NCI-H748 treated with DMSO at 0.1 percent for 48 hours (cell line): ENCODE results near the gene LRRC17.
"Not testable (repeated sequence)": the region's sequence is repeated elsewhere in the genome, so short reads cannot be mapped to it uniquely, and the experiment has no call there.

Source experiments
- DNase-seq: peaks from one replicate; lab custom pipeline; 2025; lab: John Stamatoyannopoulos, UW

Gene LRRC17

GRCh38 chr7:102942868-102943267 lies 30.1 kb downstream of the LRRC17 start:
- no peak for DNase-seq

GRCh38 chr7:102943423-102944169 lies 30.8 kb downstream of the LRRC17 start:
- DNase-seq, result no peak

DNA sequence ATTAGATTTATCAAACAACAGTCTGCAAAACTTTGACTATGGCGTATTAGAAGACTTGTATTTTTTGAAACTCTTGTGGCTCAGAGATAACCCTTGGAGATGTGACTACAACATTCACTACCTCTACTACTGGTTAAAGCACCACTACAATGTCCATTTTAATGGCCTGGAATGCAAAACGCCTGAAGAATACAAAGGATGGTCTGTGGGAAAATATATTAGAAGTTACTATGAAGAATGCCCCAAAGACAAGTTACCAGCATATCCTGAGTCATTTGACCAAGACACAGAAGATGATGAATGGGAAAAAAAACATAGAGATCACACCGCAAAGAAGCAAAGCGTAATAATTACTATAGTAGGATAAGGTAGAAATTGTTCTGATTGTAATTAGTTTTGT lies 31.4 kb downstream of the LRRC17 start:
- DNase-seq, result no peak

DNA sequence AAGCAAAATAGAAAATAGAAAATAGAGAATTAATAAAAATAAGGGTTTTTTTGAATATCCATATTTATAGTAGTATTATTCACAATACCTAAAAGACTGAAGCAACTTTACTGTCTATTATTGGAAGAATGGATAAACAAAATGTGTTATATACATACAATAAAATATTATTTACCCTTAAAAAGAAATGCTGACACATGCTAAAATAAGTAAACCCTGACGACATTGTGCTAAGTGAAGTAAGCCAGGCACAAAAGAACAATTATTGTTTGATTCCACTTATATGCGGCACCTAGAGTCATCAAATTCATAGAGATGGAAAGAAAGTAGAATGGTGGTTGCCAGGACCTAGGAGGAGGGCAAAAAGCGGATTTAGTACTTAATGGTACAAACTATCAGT lies 39.0 kb downstream of the LRRC17 start:
- no peak for DNase-seq

DNA sequence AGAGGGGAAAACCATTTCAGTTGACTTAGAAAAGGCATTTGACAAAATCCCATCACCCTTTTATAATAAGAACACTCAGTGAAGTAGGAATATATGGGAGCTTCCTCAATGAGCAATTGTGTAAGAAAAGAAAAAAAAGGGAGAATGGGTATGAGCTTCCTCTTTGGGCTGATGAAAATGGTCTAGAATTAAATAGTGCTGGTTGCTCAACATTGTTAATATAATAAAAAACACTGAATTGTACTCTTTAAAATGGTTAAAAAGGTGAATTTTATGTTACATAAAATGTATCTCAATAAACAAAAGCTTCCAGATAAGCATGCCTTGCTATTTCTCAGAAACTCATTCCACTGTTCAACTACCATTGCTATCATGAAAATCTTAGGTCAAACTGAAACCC lies 40.6 kb downstream of the LRRC17 start:
- DNase-seq, result no peak

GRCh38 chr7:102954359-102954758 lies 41.6 kb downstream of the LRRC17 start:
- DNase-seq, result not testable (repeated sequence)

DNA sequence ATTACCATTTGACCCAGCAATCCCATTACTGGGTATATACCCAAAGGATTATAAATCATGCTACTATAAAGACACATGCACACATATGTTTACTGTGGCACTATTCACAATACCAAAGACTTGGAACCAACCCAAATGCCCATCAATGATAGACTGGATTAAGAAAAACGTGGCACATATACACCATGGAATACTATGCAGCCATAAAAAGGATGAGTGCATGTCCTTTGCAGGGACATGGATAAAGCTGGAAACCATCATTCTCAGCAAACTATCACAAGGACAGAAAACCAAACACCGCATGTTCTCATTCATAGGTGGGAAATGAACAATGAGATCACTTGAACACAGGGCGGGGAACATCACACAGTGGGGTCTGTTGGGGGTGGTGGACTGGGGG lies 45.2 kb downstream of the LRRC17 start:
- DNase-seq, result not testable (repeated sequence)

GRCh38 chr7:102961993-102962392 lies 49.2 kb downstream of the LRRC17 start:
- not testable (repeated sequence) for DNase-seq

DNA sequence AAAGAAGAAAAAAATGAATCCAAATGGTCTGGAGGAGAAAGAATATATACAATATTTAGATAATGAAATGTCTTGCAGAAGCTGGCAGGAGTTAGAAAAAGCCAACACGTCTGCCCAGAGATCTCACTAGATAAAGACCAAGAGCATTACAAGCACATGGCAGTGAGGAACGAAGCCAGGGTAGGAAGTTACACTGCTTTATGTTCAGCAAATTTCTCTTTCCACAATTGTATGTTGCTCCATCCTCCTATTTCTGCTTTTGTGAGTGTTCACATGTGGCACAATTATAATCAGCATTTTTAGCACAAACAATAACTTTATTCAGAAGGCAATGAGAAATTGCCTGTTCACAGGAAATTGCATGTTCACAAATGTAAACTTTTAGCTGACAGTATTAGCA lies 53.7 kb downstream of the LRRC17 start:
- DNase-seq, result no peak

- no peak for DNase-seq
These were observed 55.0 kb downstream of the LRRC17 start for GRCh38 chr7:102967798-102968197.

GRCh38 chr7:102973096-102973802 lies 60.4 kb downstream of the LRRC17 start:
- DNase-seq, result no peak

GRCh38 chr7:102974366-102975236 lies 61.8 kb downstream of the LRRC17 start:
- no peak for DNase-seq

GRCh38 chr7:102975854-102976253 lies 63.1 kb downstream of the LRRC17 start:
- no peak for DNase-seq

DNA sequence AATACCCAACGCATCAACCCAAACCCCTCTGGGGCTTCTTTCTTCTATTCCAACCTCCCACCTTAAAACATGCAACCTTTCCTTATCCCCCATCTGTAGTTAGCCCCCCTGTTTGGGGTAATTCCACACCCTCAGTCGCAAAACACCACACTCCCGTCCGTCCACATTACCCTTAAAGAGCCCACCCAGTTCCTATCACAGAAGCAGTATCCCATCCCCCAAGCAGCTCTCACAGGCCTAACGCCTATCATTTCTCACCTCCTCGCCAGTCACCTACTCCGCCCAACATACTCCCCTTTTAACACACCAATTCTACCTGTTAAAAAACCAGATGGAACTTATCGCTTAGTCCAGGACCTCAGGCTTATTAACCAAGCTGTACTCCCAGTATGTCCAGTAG lies 63.7 kb downstream of the LRRC17 start:
- DNase-seq, result no peak

GRCh38 chr7:102977586-102977985 lies 64.8 kb downstream of the LRRC17 start:
- not testable (repeated sequence) for DNase-seq

GRCh38 chr7:102978284-102978683 lies 65.5 kb downstream of the LRRC17 start:
- DNase-seq, result no peak

DNA sequence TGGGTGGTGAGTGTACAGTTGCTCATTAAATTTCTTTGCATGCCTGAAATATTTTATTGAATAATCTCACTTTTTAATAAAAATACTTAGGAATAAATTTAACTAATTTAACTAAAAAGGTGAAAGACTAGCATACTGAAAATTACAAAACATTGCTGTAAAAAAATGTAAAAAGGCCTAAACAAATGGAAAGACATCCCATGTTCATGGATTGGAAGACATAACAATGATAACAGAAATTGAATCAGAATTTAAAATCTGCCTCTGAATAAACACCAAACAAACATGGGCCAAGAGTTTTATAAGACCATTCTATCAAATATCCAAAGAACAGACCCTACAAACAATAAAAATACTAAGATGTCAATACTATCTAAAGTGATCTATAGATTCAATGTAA lies 66.9 kb downstream of the LRRC17 start:
- DNase-seq, result no peak

GRCh38 chr7:102981451-102981850 lies 68.7 kb downstream of the LRRC17 start:
- DNase-seq, result no peak

- no peak for DNase-seq
These were observed 69.4 kb downstream of the LRRC17 start for GRCh38 chr7:102982235-102982634.

GRCh38 chr7:102983602-102984001 lies 70.8 kb downstream of the LRRC17 start:
- DNase-seq, result no peak

DNA sequence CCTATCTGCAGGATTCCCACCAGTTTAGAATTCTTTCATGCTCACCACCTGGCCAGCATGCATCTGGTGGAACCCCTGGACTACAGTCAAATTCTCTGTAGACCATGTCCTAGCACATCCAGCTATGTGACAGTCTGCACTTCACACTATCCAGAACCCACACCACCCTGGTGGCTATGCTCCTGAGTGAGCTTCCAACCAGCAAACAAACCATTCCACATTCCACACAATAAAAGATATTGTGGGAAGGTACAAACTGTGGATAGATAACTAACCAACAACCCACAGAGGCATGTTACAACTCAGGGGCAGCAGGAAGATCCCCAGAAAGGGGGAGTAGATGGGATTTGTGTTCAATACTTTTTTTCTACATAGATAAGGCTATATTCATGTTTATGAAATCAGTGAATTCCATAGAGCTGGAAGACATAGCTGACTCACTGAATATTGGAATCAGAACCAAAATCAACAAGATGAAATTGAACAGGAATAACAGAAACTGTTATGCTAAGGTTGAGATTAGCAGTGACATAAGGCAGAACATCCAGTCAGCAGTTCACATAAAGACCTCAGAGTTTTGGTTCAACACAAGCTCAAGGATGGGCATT lies 72.5 kb downstream of the LRRC17 start:
- no peak for DNase-seq

- DNase-seq, result no peak
These were observed 75.3 kb downstream of the LRRC17 start for GRCh38 chr7:102988088-102988487.
